Natural killer cell (primary cell): ENCODE data around the gene HMCN2. TPM values are rescaled to one million over a fixed set of nuclear protein-coding genes. Genes with fewer than 3 reads are reported as not detected.
"Not testable (repeated sequence)": the region's sequence is repeated elsewhere in the genome, so short reads cannot be mapped to it uniquely, and the experiment has no call there.

ENCODE experiments used
- ATAC-seq, 3 donors: fragments of 150-1000 bp in 2 of 3; fragments of 200-7000 bp in 1 of 3; cut with Tn5 transposase; 1 replicate in 1 of 3; 2 replicates in 2 of 3; pipeline ENCODE4 v1.10.0; 2021; ENCODE audit warnings: mild to moderate bottlenecking in 2 of 3, moderate library complexity in 2 of 3
- DNase-seq, 2 donors: peaks; one replicate each; pipeline versions ENCODE4 v3.0.0 to v3.0.0-alpha.2; 2013 to 2021; ENCODE audit warnings: mixed read lengths in 1 of 2
- H3K27ac ChIP-seq: one replicate; pipeline ENCODE4 v1.5.1; 2013; ENCODE audit warnings: mild to moderate bottlenecking, low read length
- H3K27me3 ChIP-seq: one replicate; pipeline ENCODE4 v1.6.1; 2013; ENCODE audit warnings: low read length; ENCODE audit not compliant: control insufficient read depth, insufficient read depth
- H3K36me3 ChIP-seq: one replicate; pipeline ENCODE4 v1.6.1; 2013; ENCODE audit warnings: low read length; ENCODE audit not compliant: control insufficient read depth, insufficient read depth
- H3K4me1 ChIP-seq: one replicate; pipeline ENCODE4 v1.6.1; 2013; ENCODE audit warnings: low read length; ENCODE audit not compliant: control insufficient read depth, insufficient read depth
- H3K4me3 ChIP-seq: one replicate; pipeline ENCODE4 v1.5.1; 2013; ENCODE audit warnings: low read length
- H3K9me3 ChIP-seq: one replicate; pipeline ENCODE4 v1.6.1; 2013; ENCODE audit warnings: low read length; ENCODE audit not compliant: control insufficient read depth, insufficient read depth
- H3K27ac Mint-ChIP-seq, 2 donors: one replicate each; pipeline ENCODE4 v1.8.0; 2022; ENCODE audit warnings: mild to moderate bottlenecking in 2 of 2, mixed read lengths in 2 of 2, moderate library complexity in 1 of 2
- H3K27me3 Mint-ChIP-seq, 2 donors: one replicate each; pipeline ENCODE4 v1.8.0; 2022; ENCODE audit warnings: low read depth in 2 of 2, mixed read lengths in 2 of 2
- H3K36me3 Mint-ChIP-seq: one replicate; pipeline ENCODE4 v1.8.0; 2022; ENCODE audit warnings: mixed read lengths
- H3K4me1 Mint-ChIP-seq, 2 donors: one replicate each; pipeline ENCODE4 v1.8.0; 2022; ENCODE audit warnings: mixed read lengths in 2 of 2
- H3K4me3 Mint-ChIP-seq: one replicate; pipeline ENCODE4 v1.8.0; 2022; ENCODE audit warnings: mild to moderate bottlenecking, moderate library complexity, mixed read lengths
- H3K9me3 Mint-ChIP-seq, 2 donors: one replicate each; pipeline ENCODE4 v1.8.0; 2022; ENCODE audit warnings: mixed read lengths in 2 of 2
- CTCF ChIP-seq: fragments of 200-600 bp; IDR thresholded peaks from one replicate; pipeline ENCODE4 v1.8.0; 2022; ENCODE audit warnings: antibody characterized with exemption
- WGBS: methylation state at CpG from one replicate; pipeline ENCODE4 v1.1.7; 2013; ENCODE audit warnings: missing lambda C conversion rate; ENCODE audit not compliant: insufficient coverage; 5-methylcytosine and 5-hydroxymethylcytosine counted together
- intact Hi-C: fragments of 100-400 bp; cut with micrococcal nuclease; formaldehyde crosslinking; loops from one replicate; pipeline ENCODE4 v1.14.2; 2022
- total RNA-seq, 4 donors: library from RNA; stranded (reverse); fragments of 120-200 nt in 1 of 4; gene quantifications; one replicate each; pipeline versions ENCODE4 v1.2.3 to v1.2.4, GENCODE V29; 2013 to 2022

The HMCN2 gene
- total RNA-seq, 3 donors from 2014 or later (not counting 1 experiment from before 2014, with no cell fraction given) = not detected

DNA sequence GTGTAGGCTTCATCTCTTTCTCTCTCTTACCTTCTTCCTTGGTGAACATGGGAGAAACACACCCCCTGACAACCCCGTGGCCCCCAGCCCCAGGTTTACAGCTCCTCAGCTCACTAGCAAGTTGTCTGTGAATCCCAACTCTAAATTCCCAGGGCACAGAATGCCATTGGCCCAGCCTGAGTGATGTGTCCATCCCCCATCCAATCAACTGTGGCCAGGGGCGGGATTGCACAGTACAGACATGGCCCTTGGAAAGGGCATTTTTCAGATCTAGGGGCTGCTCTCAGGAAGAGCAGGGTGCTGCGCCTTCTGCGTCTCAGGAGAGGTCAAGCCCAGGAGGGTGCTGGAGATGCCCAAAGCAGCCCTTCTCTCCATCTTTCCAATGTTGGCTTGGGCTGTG lies 131.0 kb downstream of the HMCN2 start:
- Histone ChIP-seq H3K4me1 (no peaks in the 10 kb centered on the region), H3K9me3 (no peaks in the 10 kb centered on the region), H3K36me3 (no peaks in the 10 kb centered on the region), H3K27me3 (no peaks in the 10 kb centered on the region), H3K27ac (no peak overlapping the region), H3K4me3 (no peak overlapping the region)
- no peaks in the 10 kb centered on the region for H3K9me3 Mint-ChIP-seq
- no peak for TF ChIP-seq CTCF
- no peak overlapping the region for H3K4me3 Mint-ChIP-seq
- whole genome bisulfite sequencing = 89% methylated on average over 4 of the region's 4 CpGs
- no peaks in the 10 kb centered on the region for H3K27me3 Mint-ChIP-seq
- H3K27ac Mint-ChIP-seq = no peak overlapping the region
- intact Hi-C loops = no loop called here
- H3K4me1 Mint-ChIP-seq = no peaks in the 10 kb centered on the region
- ATAC-seq (no peak), DNase-seq (no peak)
- H3K36me3 Mint-ChIP-seq = no peaks in the 10 kb centered on the region

- H3K9me3 Mint-ChIP-seq = no peaks in the 10 kb centered on the region
- no peaks in the 10 kb centered on the region for H3K27me3 ChIP-seq
Measured at GRCh38 chr9:130398487-130399240, 133.1 kb downstream of the HMCN2 start.

DNA sequence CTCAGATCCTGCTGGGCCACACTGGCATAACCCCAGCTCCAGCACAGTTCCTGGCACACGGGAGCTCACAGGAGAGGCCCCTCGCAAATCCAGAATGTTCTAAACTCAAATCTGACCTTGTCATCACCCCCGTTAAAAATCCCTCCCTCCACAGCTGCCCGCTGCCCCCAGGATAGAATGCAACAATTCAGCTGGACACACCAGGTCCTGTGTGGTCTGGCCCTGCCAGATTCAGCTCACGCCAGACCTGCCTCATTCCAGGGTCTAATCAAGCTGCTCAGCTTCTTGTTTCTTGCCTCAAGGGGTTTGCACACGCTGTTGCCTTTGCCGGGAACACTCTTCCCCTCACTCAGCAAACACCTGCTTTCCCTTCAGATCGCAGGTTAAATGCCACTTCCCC lies 134.2 kb downstream of the HMCN2 start:
- Mint-ChIP-seq H3K4me1 (no peaks in the 10 kb centered on the region), H3K36me3 (no peaks in the 10 kb centered on the region), H3K9me3 (no peaks in the 10 kb centered on the region), H3K27ac (no peak overlapping the region), H3K4me3 (no peak overlapping the region), H3K27me3 (no peaks in the 10 kb centered on the region)
- intact Hi-C loops = no loop called here
- no peaks in the 10 kb centered on the region for H3K27me3 ChIP-seq
- H3K36me3 ChIP-seq = no peaks in the 10 kb centered on the region
- H3K4me1 ChIP-seq = no peaks in the 10 kb centered on the region
- ATAC-seq (no peak), DNase-seq (no peak)
- TF ChIP-seq CTCF = no peak
- WGBS = 85% methylated on average over 8 of the region's 8 CpGs
- no peak overlapping the region for H3K4me3 ChIP-seq
- no peaks in the 10 kb centered on the region for H3K9me3 ChIP-seq
- no peak overlapping the region for H3K27ac ChIP-seq

More at GRCh38 chr9:130398487-130399240, 133.1 kb downstream of the HMCN2 start:
- H3K36me3 Mint-ChIP-seq = no peaks in the 10 kb centered on the region
- Histone ChIP-seq H3K27ac (no peak overlapping the region), H3K4me3 (no peak overlapping the region), H3K4me1 (no peaks in the 10 kb centered on the region), H3K9me3 (no peaks in the 10 kb centered on the region), H3K36me3 (no peaks in the 10 kb centered on the region)
- no peak overlapping the region for H3K4me3 Mint-ChIP-seq
- H3K27ac Mint-ChIP-seq = no peak overlapping the region
- 87% methylated on average over 16 of the region's 17 CpGs for WGBS
- DNase-seq = no peak
- intact Hi-C loops = no loop called here
- TF ChIP-seq CTCF = no peak
- no peaks in the 10 kb centered on the region for H3K4me1 Mint-ChIP-seq
- ATAC-seq = no peak
- no peaks in the 10 kb centered on the region for H3K27me3 Mint-ChIP-seq

- H3K4me3 Mint-ChIP-seq = no peak overlapping the region
Measured at GRCh38 chr9:130400870-130401269, 135.3 kb downstream of the HMCN2 start.

DNA sequence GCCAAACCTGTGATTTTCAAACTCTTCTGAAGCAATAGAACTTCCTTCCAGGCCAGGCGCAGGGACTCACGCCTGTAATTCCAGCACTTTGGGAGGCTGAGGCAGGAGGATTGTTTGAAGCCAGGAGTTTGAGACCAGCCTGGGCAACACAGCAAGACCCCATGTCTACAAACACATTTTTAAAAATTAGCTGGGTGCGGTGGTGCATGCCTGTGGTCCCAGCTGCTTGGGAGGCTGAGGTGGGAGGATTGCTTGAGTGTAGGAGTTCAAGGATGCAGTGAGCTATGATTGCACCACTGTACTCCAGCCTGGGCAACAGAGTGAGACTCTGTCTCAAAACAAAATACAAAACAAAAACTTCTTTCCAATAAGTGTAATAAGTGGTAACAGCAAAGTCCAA lies 136.2 kb downstream of the HMCN2 start:
- H3K27me3 Mint-ChIP-seq, H3K27me3 ChIP-seq, intact Hi-C loops, H3K4me1 Mint-ChIP-seq, H3K9me3 ChIP-seq, H3K4me3 ChIP-seq, H3K27ac Mint-ChIP-seq, H3K4me3 Mint-ChIP-seq, ATAC-seq, H3K36me3 ChIP-seq, H3K27ac ChIP-seq, H3K4me1 ChIP-seq, H3K36me3 Mint-ChIP-seq, H3K9me3 Mint-ChIP-seq, DNase-seq: not testable (repeated sequence)
- WGBS = 100% methylated on average over 1 of the region's 3 CpGs

More at GRCh38 chr9:130400870-130401269, 135.3 kb downstream of the HMCN2 start:
- Histone ChIP-seq H3K27me3 (no peaks in the 10 kb centered on the region), H3K36me3 (no peaks in the 10 kb centered on the region), H3K4me3 (no peak overlapping the region), H3K9me3 (no peaks in the 10 kb centered on the region), H3K27ac (no peak overlapping the region), H3K4me1 (no peaks in the 10 kb centered on the region)
- intact Hi-C loops = no loop called here
- TF ChIP-seq CTCF = no peak
- Mint-ChIP-seq H3K36me3 (no peaks in the 10 kb centered on the region), H3K4me1 (no peaks in the 10 kb centered on the region), H3K9me3 (no peaks in the 10 kb centered on the region), H3K27ac (no peak overlapping the region), H3K27me3 (no peaks in the 10 kb centered on the region)
- DNase-seq (no peak), ATAC-seq (no peak)
- WGBS = 94% methylated on average over 8 of the region's 8 CpGs
